ENCODE data around the gene ZNF665.
"Not testable (repeated sequence)": the region's sequence is repeated elsewhere in the genome, so short reads cannot be mapped to it uniquely, and the experiment has no call there.

Gene ZNF665

DNA sequence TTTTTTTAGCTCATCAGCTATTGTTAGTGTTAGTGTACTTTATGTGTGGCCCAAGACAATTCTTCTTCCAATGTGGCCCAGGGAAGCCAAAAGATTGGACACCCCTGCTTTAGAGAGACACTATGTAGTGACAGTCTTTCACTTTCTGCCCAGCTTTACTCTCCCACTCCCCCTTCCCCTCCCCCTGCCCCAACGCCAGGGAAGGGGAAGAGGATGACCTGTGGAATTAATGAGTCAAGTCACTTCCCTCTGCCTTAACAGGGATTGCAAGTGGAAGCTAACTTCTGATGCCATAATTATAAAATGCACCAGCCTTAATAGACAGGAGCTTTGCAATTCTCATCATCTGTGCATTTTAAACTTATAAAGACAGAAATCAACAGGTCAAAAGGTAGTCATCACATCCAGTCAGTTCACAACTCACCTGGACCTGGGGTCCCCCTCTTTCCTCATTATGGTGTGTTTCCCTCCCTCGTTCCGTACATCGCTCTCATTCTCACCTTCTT is 62.0 kb downstream of the ZNF665 start:
- TF ChIP-seq POLR2A (IDR thresholded peaks at IDR 0.05; ENCODE audit: low read depth, low read length) (no peak), POU2F2 (IDR thresholded peaks at IDR 0.05; ENCODE audit: low read depth, low read length) (no peak), TAF1 (IDR thresholded peaks at IDR 0.05; ENCODE audit: low read depth, low read length) (no peak), SPI1 (IDR thresholded peaks at IDR 0.05; ENCODE audit: low read depth, low read length) (no peak), PAX5 (IDR thresholded peaks at IDR 0.05; ENCODE audit: insufficient read depth, low read length, severe bottlenecking) (no peak), POLR2AphosphoS5 (IDR thresholded peaks at IDR 0.05; ENCODE audit: low read depth, low read length) (no peak)
- FAIRE-seq (no peak), DNase-seq (ENCODE audit: insufficient read length, low spot score) (no peak)

DNA sequence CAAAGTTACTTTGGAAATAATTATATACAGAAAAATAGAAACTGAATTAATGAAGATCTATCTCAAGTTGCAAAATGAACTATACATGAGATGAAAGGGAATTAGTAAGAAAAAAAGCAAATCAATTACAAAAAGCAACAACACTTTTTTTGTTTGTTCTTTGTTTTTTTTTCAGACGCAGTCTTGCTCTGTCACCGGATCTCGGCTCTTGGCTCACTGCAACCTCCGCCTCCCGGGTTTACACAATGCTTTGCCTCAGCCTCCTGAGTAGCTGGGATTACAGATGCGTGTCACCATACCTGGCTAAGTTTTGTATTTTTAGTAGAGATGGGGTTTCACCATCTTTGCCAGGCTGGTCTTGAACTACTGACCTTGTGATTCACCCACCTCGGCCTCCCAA is 62.7 kb downstream of the ZNF665 start:
- FAIRE-seq (no peak), DNase-seq (ENCODE audit: insufficient read length, low spot score) (no peak)
- no peak for TF ChIP-seq POU2F2 (IDR thresholded peaks at IDR 0.05; ENCODE audit: low read depth, low read length)

DNA sequence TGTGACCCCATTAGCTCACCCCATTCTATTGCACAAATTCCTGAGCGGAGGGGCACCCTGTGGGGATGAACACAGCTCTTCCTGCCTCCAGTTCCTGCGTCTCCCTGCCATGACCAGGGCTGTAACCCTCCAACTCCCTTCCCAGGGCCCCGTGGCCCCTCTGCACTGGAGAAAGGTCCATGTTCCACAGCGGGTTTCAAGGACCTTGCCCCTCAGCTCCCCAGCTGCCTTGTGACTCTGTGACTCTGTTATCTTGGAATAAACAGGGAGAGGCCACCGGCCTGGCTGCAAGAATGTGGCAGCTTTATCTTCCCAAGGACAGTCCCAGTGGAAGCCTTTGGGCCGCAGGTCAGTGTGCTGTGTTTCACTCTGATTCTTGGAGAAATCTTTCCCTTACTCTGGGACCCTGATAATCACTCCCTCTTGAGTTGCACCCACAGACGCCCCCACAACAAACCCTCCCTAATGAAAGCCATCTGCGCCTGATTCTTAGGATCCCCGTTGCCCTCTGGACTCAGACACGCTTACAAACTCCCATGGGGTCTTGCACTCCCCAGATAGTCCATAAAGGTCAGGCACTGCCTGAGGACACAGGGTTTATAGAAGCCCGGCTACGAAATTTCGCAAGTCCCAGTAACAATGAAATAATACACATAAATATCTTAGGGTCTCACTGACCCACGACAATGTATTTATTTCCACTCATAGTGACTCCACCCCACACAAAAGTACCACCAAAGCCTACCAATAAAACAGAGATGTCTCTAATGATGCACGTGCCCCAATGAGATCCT is 66.2 kb downstream of the ZNF665 start:
- not testable (repeated sequence) for DNase-seq (ENCODE audit: insufficient read length, low spot score); FAIRE-seq

DNA sequence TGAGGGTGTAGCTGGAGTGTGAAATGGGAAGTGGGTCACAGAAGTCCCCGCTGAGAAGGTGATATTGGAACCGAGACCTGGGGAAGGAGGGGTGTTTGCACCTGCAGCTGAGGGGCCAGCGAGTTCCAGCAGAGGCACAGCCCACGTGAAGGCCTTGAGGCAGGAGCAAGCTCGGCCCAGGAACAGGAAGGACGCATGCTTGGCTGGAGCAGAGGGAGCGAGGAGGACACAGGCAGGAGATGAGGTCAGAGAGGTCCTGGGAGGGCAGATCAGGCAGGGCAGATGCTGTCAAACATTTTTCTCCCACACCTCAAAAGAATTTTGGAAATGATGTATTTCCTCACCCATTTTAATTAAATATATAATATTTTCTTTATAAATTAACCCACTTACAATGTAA is 69.8 kb downstream of the ZNF665 start:
- TF ChIP-seq TAF1 (IDR thresholded peaks at IDR 0.05; ENCODE audit: low read depth, low read length) (no peak), SPI1 (IDR thresholded peaks at IDR 0.05; ENCODE audit: low read depth, low read length) (no peak), POU2F2 (IDR thresholded peaks at IDR 0.05; ENCODE audit: low read depth, low read length) (no peak), PAX5 (IDR thresholded peaks at IDR 0.05; ENCODE audit: insufficient read depth, low read length, severe bottlenecking) (no peak), POLR2A (IDR thresholded peaks at IDR 0.05; ENCODE audit: low read depth, low read length) (no peak), POLR2AphosphoS5 (IDR thresholded peaks at IDR 0.05; ENCODE audit: low read depth, low read length) (no peak)
- no peak for FAIRE-seq
- no peak for DNase-seq (ENCODE audit: insufficient read length, low spot score)

Data from GM12891 (cell line).